SIG-M5 treated with dmso at 0.1 percent for 504 hours (cell line): Measurements from ENCODE around the gene CDH4.

Experiments used
- DNase-seq: peaks from one replicate; lab custom pipeline; 2025; ENCODE audit not compliant: unreplicated experiment; lab: John Stamatoyannopoulos, UW

Gene CDH4

DNA sequence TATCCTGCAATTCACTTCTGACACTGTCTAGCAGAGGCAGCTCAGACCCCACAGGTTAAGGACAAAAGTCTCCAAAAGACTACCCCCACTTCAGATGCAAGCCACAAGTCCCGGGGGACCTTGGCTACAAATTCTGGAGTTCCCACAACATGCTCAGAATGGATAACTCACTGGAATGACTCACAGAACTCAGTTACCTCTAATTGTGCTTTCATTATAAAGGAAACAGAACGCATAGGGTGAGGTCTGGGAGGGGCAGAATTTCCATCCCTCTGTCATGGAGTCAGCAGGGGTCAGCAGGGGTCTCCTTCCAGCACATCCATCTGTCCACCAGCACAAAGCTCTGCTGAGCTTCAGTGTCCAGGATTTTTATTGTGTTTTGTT is 184.2 kb downstream of the CDH4 start:
- DNase-seq = no peak

DNA sequence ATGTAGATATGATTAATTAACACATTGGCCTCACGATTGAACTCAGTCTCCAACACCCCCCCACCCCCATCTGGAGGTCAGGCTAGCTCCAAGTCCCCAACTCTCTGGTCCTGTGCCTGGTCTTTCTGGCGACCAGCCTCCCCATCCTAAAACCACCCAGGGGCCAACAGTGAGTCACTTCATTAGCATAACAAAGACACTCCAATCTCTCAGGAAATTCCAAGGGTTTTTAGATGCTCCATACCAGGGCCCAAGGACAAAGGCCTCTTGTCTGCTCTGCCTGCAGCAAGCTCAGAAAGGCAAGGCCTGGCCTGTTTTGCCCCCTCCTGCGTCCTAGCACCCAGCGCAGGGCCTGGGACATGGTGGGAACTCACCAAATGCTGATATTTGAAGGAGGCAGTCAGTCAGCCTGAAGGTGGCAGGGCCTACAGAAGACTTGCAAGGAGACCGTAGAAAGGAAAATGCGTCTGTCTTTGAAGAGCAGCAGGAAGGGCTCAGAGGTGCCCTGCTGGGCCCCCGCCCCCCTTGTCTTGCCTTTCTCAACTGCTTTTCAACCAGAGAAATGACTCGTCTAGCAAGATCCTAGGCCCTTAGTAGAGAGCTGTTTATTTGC is 184.7 kb downstream of the CDH4 start:
- DNase-seq = no peak

DNA sequence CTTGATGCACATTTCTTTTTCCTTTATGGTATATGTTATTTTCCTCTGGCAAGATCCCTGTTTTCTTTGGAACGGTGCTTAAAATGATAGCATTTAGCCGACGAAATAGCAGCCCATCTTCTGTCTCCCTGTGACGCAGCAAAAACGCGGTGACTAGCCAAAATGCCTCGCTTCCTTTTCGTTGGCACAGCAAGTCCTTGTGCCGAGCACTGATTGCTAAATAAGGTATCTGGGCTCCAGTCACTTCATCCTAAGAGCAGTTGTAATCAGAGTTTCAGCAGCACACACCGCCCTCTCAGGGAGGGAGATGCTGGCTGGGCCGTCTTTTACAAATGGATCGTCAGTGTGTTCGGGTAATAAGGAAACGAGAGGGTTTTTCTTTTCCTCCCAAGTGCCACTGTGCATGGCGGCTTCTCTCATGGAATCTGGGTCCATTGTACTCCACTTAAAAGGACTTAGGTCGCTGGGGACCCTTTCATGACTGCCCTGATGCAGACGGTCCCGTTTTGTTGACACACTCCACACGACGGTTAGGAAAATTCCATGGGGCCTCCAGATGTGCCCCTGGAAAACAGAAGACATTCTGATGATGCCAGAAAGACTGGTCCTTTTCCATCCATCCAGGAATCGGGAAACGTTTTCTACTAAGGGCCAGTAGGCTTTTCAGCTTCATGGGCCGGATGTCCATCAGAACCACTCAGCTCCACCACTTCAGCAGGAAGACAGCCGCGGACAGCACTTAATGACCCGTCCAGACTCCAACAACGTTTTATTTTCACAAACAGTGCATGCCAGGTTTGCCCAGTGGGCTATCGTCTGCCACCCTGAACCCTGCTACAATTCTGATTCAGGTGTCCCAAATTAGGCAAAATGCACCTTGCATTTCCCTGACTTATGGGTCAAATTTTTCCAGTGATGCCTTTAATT is 185.5 kb downstream of the CDH4 start:
- no peak for DNase-seq

DNA sequence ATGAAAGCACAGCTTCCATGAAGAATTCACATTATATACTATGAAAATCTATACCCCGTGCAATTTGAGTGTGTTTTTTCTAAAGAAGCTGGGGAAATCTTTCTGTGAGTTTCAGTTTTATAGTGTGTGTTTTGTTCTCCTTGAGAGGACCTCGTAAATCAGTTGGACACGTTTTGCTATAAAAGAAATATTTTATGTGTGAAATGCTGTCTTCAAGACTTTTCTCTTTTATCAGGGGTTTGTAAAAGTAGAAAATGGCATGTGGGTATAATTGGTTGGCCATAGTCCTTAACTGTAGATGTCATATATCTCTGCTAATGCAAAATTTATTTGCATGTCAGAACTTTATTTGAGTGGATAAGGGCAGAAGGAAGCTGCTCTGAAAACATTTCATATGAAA is 186.2 kb downstream of the CDH4 start:
- no peak for DNase-seq

DNA sequence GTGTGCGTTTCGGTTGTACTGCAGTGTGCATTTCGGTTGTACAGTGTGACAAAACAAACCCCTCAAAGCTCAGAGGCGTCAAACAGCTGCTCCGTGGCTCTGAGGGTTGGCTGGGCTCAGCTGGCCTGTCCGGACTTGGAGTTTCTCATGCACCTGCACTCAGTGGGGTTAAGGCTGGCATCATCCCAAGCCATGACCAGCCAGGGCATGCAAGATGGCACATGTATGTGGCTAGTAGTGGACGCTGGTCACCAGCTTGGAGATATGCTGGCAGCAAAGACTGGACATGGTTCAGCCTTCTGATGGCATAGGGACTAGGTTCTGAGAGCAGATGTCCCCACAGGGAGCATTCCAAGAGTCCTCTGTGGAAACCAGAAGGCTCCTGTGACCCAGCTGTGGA is 187.2 kb downstream of the CDH4 start:
- no peak for DNase-seq

DNA sequence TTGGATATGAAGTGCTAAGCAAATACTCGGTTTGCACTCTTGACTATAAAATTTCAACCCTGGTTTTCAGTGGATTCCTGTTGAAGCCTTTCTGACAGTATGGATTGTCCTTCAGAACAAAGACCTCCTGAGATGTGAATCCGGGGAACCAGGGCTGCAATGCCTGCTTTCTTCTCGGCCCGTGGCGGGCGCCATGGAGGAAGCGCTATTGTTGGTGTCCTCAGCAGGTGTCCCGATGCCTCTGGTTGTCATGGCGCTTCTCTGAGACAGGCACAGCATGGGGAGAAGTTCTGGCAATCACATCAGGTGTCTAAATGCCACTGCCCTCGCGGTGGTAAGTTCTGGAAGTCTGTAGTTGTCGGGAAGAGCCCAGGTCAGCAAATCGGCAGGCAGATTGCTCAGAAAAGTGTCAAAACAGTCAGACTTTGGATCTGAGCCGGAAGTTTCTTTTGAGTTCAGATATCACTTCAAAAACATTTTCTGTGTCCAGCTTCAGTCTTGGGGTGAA is 188.5 kb downstream of the CDH4 start:
- no peak for DNase-seq

DNA sequence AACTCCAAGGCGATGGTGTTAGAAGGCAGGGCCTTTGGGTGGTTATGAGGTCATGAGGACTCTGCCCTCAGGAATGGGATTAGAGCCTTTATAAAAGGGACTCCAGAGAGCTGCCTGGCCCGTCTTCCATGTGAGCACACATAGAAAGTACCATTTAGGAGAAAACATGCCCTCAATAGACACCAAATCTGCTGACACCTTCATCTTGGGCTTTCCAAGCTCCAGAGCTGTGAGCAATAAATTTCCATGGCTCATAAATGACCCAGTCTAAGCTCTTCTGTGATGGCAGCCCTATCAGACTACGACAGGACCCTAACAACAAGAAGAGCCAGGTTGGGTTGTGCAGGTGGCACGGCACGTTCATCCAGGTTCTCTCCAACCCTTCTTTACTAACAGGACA is 189.5 kb downstream of the CDH4 start:
- DNase-seq = no peak

DNA sequence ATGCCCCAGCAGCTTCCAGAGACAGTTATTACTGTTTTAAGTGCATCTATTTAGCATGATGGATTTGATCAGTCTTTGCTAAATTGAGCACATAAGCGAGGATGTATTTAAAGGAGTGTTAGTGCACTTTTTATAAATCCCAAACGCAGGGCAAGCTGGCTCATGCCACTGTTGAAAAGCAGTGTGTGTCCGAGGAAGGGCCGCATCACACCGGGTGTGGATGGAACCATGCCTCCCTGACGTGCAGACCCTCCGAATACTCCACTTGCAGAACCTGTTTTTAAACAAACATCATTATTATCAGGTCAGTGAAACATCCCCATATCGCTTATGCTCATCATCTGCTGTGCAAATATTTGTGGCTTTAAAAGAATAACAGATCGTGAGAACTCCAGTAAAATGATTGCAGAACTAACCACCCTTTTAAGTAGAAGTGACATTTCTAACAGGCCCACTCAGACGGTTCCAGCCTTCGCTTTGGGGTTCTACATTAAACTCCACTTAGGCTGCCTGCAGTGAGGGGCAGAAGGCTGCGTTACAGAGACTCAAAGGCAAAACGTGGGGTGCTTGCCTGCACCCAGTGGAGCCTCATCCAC is 190.1 kb downstream of the CDH4 start:
- no peak for DNase-seq

DNA sequence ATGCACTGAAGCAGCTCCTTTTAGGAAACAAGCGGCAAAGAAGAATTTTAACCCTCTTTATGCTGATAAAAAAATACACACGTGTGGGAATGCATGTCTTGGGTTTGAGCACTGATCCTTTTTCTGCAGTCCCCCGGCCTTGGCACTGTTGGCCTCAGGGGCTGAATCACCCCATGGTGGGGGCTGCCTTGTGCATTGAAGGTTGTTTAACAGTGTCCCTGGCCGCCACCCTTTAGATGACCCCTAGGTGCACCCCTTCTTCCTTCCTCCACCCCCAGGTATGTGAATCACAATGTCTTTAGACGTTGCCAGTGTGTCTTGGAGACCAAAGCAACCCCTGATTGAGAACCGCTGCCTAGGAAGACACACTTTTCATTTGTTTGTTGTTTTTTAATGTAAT is 190.7 kb downstream of the CDH4 start:
- DNase-seq = no peak

DNA sequence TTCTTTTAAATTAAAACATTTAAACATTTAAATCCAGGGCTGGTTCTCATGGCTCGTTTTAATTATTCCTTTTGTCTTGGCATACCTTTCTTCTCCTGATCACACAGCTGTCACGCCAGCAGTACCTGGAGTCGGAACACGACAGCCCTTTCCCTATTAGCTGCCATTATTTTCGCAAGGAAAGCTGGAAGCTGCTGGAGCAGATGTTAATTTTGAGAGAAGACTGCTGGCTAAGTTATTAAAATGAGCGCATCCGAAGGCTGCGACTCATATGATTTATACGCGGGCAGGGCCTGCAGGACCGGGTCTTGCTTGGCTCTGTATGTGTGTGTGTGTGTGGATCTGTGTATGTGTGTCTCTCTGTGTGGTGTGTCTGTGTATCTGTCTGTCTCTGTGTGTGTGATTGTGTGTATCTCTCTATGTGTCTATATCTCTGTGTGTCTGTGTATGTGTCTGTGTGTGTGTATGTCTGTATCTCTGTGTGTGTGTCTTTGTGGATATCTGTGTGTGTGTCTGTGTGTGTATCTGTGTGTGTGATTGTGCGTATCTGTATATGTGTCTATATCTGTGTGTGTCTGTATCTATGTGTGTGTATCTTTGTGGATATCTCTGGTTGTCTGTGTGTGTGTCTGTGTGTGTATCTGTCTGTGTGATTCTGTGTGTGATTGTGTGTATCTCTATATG is 191.5 kb downstream of the CDH4 start:
- no peak for DNase-seq

DNA sequence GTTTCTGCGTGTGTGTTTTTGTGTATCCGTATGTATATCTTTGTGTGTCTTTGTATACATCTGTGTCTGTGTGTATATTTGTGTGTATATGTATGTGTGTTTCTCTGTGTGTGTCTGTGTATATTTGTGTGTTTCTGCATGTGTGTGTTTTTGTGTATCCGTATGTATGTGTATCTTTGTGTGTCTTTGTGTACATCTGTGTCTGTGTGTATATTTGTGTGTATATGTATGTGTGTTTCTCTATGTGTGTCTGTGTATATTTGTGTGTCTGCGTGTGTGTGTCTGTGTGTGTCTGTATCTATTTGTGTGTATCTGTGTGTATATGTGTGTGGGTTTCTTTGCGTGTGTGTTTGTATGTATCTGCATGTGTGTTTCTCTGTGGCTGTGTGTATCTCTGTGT is 192.6 kb downstream of the CDH4 start:
- no peak for DNase-seq

DNA sequence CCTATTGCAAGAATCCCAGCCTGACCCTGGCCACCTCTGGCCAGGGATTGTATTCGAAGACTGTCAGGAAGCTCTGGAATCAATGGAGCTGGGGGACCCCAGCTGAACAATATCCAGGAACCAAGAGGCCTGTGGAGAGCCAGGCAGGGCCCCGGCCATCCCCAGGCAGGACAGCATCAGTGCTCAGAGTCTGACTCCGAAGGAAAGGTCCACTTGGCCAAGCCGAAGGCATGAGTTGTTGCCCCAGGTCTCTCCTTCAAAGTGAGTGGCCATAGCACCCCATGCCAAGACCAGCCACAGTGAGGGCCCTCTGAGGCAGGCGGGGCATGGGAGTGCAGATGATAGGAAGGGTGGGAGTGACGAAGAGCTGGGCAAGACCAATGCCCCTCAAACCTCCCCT is 193.1 kb downstream of the CDH4 start:
- DNase-seq = no peak

DNA sequence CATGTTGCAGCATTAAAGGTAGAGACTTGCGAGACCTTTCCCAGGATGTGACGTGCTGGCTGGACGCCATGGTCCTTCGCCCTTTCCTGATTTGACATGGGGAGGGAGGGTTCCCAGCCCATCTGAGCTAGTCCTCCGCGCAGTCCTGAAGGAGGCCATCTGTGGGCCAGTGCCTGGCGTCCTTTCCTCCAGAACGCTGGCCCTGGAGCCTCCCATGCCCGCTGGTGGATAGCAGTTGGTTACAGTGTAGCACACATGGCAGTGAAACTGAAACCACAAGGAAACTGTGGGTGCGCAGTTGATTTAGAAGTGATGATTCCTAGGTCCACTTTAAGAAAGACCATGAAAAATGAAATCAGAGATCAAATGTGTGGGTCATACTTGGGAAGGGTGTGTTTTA is 193.7 kb downstream of the CDH4 start:
- no peak for DNase-seq

DNA sequence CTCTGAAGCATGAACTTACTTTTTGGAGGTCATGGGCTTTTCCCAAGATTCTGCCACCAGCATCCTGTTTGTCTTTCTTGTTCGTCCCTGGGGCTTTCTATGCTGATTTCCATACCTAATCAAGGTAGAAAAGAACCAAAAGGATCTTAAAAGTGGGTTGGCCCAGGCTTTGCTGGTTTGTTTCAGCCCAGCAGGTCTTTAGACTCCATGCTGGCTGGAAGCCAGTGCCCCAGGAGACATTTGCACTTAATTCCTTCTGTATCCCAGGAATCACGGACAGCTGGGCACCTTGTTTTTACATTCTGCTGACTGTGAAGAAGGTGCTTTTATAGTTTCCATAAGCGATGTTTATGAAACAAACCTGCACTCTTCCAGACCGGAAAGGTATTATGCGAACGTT is 195.9 kb downstream of the CDH4 start:
- no peak for DNase-seq

DNA sequence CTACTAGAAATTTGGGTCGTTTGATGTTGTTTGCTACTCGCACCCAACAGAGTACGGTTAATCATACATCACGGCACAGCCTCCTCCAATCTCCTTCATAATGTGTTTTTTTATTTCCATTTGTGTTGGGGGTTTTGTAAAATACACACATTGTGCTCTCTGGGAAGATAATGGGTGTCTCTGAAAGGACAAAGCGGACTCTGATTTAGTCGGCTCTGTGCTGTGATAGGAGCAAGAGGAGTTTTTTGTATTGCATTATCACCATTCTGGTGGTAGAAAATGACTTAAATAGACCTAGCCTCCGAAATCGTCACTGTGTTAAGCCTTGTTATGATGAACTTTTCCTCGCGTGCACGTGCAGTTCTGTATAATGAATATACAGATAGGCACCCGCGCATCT is 196.3 kb downstream of the CDH4 start:
- no peak for DNase-seq

DNA sequence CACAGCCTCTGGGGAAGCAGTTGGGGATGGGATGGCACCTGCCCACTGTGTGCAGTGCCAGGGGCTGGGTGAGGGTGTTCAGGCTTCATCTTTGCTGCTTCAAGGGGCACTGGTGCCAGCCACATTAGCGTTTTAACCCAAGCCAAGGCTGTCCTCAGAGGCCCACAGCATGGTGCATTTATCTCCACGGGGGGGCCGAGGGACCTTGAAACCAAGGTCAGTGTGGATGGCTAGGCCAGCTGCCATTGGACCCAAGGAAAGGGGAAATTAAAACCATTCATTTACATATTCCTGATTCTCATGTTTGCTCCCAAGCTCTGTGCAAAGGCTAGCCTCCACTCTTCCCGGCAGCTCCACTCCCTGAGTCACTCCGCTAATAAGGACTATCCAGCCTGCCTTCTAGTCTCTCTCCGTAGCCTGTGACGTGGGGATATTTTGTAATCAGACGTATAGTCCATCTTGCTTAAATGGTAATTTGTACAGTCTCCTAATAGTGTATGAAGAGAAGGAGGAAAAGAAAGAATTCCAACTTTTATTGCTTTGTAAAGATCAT is 197.1 kb downstream of the CDH4 start:
- no peak for DNase-seq

DNA sequence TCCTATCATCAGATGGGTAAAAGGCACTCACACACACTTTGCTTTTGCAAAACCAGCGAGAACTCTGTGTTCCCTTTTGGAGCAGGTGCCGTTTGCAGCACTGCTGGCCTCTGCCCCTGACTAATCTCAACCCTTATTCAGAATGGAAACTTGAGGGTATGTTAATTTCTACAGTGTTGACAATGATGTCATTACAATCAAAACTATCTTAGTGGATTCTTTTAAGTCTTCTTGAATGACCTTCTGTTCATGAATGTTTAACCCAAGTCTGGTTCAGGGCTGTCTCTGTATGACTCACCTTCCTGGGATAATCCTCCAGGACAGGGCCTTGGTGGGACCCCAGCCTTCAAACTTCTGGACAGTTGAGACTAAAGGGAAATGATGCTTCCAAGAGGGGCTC is 197.9 kb downstream of the CDH4 start:
- DNase-seq = no peak

DNA sequence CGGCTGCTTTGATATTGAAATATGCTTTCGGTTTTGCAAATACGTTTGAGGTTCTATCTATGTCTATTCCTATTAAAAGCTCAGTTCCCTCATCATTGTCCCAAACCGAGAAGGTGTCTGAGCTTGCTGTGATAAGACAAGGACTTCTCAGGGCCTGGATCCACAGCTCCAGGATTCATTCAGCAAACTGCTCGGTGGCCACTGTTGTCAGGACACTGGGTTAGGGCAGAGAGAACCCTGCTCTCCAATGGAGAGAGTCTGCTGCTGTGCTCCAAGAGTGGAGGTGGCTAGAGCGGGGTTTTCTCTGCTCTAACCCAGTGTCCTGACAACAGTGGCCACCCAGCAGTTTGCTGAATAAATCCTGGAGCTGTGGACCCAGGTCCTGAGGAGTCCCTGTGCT is 198.5 kb downstream of the CDH4 start:
- no peak for DNase-seq

DNA sequence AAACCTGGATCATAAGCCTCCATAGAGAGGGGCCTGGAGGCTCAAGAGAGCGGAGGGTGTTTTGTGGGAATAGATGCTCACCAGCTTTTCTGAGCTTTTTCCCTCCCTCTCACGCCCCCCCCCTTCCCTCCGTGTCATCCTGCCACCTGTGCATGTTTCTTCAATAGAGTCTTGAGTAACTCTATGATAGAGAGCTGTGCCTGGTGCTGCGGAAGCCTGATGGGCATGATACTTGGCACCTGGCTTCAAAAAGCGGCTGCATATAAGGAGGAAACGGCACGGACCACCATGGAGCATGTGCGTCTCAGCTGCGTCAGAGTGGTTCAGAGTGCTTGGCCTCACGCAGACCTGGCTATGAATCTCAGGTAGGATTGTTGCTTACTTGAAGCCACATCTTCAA is 198.9 kb downstream of the CDH4 start:
- DNase-seq = no peak

DNA sequence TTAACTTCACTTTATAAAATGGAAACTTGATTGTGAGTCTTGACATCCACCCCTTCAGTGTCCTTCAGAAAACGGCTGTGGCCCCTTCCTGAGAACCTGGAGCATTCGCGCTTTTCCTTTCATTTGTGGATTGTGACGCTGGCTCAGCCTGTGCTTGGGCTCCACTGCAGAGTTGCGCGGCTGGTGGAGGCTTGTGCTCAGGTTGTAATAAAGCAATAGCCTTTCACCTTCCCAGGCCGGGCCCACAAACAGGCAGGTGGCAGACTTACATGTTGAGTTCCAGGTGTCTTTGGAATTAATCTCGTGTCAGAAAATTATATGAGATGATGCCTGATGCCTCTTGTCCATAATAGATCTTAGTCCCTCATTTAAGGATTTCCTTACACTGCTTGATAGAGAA is 199.9 kb downstream of the CDH4 start:
- no peak for DNase-seq

DNA sequence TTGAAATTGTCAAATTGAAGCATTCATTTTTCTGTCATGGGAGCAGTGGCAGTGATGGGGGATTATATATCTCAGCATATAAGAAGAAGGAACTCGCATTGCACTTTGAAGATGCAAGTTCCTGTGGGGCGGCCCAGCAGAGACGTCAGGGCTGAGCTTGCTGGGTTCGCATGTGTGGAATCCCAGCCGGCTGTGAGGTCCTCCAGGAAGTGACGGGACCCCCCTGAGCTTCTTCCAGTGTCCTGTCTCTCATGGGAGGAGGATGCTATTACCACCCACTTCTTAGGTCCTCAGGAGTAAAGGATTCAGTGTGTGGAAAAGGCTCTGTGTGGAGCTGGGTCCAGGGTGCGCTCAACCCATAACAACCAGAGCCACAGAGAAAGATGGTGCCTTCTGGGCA is 201.2 kb downstream of the CDH4 start:
- DNase-seq = no peak
